WTC11 (cell line): ENCODE results near the gene CD101.

ENCODE experiments used
- ATF1 ChIP-seq: sonication (generic); formaldehyde crosslinking; IDR thresholded peaks from 2 replicates; pipeline ENCODE4 v1.8.1; 2023; ENCODE audit warnings: mild to moderate bottlenecking, moderate library complexity, missing genetic modification reagents
- NR3C1 ChIP-seq: sonication (generic); formaldehyde crosslinking; conservative IDR thresholded peaks from 2 replicates; pipeline ENCODE4 v1.8.1; 2023; ENCODE audit warnings: low read depth, mild to moderate bottlenecking, missing genetic modification reagents
- TF ChIP-seq, protein P1 (sequence below): fragments of 200-600 bp; IDR thresholded peaks from 2 replicates; pipeline ENCODE4 v1.8.0; 2022; ENCODE audit warnings: antibody characterized with exemption
- TF ChIP-seq, protein P2 (sequence below): sonication (generic); formaldehyde crosslinking; conservative IDR thresholded peaks from 2 replicates; pipeline ENCODE4 v1.8.1; 2022; ENCODE audit warnings: mild to moderate bottlenecking, missing genetic modification reagents

DNA sequence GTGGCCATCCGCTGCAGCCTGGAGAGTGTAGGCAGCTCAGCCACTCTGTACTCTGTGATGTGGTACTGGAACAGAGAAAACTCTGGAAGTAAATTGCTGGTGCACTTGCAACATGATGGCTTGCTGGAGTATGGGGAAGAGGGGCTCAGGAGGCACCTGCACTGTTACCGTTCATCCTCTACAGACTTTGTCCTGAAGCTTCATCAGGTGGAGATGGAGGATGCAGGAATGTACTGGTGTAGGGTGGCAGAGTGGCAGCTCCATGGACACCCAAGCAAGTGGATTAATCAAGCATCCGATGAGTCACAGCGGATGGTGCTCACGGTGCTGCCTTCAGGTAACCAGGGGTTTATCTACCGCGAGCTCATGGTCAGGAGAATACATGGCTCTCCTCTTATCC is 24.0 kb downstream of the CD101 start:
- TF ChIP-seq, protein P1, sequence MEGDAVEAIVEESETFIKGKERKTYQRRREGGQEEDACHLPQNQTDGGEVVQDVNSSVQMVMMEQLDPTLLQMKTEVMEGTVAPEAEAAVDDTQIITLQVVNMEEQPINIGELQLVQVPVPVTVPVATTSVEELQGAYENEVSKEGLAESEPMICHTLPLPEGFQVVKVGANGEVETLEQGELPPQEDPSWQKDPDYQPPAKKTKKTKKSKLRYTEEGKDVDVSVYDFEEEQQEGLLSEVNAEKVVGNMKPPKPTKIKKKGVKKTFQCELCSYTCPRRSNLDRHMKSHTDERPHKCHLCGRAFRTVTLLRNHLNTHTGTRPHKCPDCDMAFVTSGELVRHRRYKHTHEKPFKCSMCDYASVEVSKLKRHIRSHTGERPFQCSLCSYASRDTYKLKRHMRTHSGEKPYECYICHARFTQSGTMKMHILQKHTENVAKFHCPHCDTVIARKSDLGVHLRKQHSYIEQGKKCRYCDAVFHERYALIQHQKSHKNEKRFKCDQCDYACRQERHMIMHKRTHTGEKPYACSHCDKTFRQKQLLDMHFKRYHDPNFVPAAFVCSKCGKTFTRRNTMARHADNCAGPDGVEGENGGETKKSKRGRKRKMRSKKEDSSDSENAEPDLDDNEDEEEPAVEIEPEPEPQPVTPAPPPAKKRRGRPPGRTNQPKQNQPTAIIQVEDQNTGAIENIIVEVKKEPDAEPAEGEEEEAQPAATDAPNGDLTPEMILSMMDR = no peak
- TF ChIP-seq NR3C1 (CRISPR knock-in tag) = no peak
- TF ChIP-seq, protein P2, sequence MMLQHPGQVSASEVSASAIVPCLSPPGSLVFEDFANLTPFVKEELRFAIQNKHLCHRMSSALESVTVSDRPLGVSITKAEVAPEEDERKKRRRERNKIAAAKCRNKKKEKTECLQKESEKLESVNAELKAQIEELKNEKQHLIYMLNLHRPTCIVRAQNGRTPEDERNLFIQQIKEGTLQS (CRISPR knock-in tag) = no peak
- no peak for TF ChIP-seq ATF1
